Measurements from ENCODE around the gene CHIC2. TPM values are rescaled to one million over a fixed set of nuclear protein-coding genes. Genes with fewer than 3 reads are reported as not detected.
"Not testable (repeated sequence)": the region's sequence is repeated elsewhere in the genome, so short reads cannot be mapped to it uniquely, and the experiment has no call there.

Gene CHIC2
- total RNA-seq (2014; rRNA removed; shearing (Covaris generic)): 17.7 and 23.8 TPM in 2 replicates

DNA sequence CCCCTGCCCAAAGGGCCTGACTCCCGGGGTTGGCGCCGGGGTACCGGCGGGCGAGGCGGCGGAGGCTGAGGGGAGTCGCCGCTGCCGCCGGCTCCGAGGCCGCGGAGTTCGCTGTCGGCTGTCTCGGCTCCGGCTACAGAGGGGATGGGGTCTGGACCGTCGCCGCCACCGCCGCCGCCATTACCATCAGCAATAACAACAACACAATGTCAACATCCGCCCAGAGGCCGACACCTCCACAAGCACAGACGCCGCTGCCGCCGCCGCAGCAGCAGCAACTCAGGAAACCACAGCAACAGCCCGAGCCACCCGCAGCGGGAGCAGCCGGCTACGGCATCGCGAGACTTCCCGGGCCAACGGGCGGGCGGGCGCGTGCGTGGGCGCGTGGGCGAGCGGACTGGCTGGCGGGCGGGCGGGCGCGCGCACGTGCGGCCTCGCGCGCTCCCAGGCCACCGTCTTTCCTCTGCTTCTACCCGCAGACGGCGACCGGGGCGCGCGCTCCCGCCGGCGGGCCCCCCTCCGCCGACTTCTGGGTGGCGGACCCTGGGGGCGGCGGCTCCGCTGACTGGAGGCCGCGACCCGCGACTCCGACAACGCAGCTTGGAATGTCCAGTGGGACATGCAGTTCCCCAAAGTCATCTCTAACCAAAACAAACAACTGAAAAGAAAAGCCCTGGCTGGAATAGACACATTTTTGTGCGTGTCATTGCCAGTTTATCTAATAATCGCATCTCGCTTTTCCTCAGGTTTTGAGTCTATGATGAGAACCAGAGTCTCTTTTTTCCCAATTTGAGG is at the start of gene CHIC2:
CHIC2 (minus strand) TSS at position 289 of the 795 bp plus-strand sequence. CDS start 305 bp downstream, outside the sequence.
- DNase-seq (ENCODE audit: low spot score): peak; percentile 93

- not testable (repeated sequence) for DNase-seq (ENCODE audit: low spot score)
These were observed 48.8 kb upstream of the CHIC2 start for GRCh38 chr4:54113206-54113605.

DNA sequence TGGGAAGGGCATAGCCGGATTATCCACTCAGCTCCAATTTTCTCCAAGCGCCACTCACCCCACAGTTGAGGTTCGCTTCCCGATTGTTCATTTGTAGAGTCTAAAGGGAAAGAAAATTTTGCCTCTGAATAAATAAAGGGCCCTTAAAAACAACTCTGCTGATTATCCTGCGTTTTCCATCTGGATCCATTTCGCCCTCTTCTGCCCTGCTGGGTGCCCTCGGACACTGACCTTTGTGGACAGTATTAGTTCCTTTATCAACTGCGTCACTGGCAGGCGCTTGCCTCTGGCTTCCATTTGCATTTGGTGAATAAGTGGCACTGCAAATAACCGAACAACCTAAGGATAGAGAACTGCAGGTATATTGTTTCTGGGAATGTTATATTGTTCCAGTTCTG is 45.6 kb upstream of the CHIC2 start:
- DNase-seq (ENCODE audit: low spot score): no peak

DNA sequence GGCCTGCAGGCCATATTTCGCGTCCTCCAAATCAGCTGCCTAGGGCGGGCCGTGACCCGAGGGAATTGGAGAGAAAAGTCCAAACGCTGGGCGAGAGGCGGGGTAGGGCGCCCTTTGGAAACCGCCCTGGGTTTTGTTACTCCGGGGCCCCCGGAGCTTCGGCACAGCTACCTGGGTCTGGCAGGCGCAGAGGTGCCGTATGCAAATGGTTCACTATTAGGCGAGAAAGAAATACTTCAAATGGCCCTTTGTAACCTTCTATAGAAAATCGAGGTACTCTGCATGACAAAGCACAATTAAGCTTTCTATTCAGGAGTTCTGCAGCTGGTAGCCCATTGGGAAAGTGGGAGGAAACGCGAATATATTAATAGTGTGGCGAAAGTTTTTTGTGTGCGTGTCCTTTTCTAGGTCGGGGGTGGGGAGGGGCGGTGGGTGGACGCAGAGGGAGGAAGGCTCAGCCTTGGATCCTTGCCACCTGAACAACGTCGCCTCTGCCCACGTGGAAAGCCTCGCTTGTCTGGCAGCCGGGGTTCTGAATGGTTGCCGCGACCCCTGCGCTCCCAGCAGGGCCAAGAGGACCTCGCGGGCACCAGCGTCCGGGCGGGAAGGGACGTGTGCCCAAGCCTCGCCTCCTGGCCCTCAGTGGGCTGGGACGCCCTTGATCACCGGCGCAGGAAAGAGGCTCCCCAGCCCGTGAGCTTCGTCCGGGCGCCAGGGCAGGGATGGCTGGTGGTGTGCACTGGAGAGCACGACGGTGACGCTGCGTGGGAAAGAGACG is 45.0 kb upstream of the CHIC2 start:
- DNase-seq (ENCODE audit: low spot score): no peak

DNA sequence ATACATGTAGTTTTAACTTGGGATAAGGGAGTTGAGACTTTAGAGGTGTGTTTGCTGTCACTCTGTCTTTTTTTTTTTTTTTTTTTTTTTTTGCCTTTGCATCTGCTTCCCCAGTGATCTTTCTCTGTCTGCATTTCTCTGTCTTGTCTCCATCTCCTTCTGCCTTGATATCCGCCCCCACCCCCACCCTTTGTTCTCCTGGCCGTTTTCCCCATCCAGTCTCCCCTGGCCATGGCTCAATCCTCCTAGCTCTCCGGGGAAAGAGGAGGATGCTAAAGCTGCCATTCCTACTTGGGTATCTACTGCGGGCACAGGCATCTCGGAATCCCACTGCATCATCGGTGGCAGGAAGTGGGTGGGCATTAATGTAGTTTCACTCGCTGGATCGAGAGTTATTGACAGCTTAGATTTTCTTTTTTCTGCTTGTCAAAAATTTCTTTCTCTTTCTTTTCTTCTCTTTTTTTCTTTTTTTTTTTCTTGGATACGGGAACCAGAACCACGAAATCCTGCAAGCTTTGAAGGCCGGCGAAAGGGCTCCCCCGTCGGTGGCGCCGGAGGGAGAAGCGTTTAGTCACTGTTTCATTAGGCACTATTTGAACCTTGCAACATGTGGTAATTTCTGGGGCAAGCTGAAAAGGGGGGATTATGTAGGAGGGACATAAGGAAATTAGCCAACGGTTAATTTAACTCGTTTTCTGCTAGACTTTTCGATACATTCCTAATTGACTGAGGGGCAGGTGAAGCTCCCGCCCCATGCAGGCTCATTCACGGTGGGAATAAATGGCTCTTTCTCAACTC is 43.7 kb upstream of the CHIC2 start:
- no peak for DNase-seq (ENCODE audit: low spot score)

DNA sequence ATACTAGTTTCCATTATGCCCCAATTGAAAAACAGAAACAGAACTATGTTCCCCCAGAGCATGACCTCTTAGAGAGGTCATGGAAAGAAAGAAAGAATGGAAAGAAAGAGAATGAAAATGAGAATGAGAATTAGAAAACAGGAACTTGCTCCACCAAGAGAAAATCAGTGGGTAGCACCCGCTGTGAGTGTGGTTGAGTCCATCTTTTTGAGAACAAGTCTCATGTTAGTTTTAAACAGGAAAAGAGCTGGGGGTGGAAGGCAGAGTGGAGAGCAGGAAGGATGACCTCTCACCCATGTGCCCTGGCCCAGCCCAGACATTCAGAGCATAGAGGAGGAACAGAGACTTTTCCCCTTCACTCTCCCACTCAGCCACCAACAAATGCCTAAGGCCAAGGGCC is 40.5 kb upstream of the CHIC2 start:
- DNase-seq (ENCODE audit: low spot score): no peak

- no peak for DNase-seq (ENCODE audit: low spot score)
These were observed 38.8 kb upstream of the CHIC2 start for GRCh38 chr4:54103190-54103574.

DNA sequence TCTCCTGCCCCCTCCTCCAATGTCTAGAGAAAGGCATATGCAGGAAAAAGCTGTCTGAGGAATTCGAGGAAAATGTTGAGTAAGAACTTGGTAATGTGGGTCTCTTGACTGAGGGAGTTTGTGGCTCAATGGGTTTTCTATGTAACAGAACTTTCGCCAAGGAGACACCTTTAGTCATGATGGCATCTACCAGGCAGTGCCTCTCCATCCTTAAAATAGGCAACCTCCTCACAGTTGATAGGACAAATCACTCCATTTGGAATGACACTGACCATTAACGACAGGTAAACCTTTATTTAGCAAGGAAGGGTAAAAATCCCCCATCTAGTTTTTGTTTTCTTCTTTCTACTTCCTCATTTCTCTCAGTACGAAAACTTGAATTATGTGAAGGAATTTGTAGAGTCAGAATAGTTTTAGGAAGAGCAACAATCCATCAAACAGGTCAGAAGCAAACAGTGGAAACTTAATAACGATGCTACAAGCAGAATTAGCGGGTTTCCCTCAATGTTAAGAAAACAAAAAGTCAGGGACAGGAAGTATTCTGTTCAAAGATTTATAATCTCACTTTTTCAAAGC is 38.2 kb upstream of the CHIC2 start:
- no peak for DNase-seq (ENCODE audit: low spot score)

DNA sequence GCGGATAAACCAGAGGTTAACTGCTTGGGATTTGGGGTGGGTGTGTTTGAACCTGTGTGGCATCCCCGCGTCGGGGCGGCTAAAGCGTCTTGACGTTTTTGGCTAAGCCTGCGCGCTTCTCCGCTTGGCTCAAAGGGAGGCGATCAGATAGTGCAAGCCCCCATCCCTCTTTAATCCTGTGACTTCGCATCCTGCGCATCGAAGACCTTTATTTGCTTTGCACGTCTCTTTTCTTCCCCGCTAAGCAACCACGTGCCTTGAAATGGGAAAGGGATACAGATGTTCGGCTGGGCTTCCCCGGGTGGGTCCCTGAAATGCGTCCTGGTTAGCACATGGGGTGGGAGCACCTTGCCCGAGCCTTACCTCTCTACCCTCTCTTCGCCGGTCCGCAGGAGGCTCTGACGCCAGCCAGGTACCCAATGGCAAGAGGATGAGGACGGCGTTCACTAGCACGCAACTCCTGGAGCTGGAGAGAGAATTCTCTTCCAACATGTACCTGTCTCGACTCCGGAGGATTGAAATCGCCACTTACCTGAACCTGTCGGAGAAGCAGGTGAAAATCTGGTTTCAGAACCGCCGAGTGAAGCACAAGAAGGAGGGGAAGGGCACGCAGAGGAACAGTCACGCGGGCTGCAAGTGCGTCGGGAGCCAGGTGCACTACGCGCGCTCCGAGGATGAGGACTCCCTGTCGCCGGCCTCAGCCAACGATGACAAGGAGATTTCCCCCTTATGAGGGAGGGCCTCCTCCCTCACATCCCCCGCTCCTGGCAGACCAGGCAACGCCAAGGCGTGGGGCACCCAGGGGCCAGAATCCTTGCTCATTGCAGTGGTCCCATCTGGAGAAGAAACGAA is 37.0 kb upstream of the CHIC2 start:
- DNase-seq (ENCODE audit: low spot score): no peak

- no peak for DNase-seq (ENCODE audit: low spot score)
These were observed 36.3 kb upstream of the CHIC2 start for GRCh38 chr4:54100595-54101189.

- peak; percentile 12 for DNase-seq (ENCODE audit: low spot score)
These were observed 35.6 kb upstream of the CHIC2 start, which contains the start of gene GSX2 for GRCh38 chr4:54099748-54100574. Gene GSX2 (plus strand): TSS chr4:54100163. CDS start chr4:54100345, 182 bp downstream.

DNA sequence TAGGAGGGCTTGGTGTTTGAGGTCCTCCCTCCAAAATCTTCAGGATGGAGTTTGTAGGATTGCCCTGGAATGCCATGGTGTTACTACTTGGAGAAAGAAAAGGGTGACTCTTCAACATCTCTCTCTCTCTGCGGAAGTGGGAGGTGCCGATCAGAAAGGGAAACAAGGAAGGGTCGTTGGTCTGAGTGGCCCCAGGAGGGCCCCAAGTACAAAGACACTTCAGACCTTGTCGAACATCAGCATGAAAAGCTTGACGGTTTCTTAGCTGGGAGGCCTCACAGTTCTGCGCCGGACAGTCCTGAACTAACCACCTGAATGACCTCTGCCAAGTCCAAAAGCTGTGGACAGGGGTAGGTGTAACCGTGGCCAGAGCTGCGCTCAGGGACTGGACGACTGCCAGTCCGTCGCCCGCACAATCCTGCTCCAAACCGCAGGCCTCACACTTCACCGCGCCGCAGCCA is 34.9 kb upstream of the CHIC2 start:
- DNase-seq (ENCODE audit: low spot score): no peak

DNA sequence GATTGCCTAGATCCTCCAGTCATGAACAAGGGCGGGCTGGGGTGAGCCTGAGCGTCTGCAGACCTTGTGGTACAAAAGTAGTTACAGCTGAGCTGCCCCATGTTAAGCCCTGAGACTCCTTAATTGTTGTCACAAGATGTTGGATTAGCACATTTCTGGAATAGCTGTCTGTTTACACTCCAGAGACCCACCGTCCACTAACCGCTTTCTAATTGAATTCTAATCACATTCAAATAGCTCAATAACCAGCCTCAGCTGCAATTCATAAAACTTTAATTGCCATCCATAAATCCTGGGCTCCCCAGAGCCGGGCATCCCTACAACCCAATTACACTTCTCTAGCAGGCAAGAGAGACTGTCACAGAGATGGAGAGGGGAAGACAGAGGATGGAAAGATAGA is 34.0 kb upstream of the CHIC2 start:
- no peak for DNase-seq (ENCODE audit: low spot score)

- no peak for DNase-seq (ENCODE audit: low spot score)
These were observed 32.7 kb upstream of the CHIC2 start for GRCh38 chr4:54097152-54097551.

- DNase-seq (ENCODE audit: low spot score): no peak
These were observed 32.0 kb upstream of the CHIC2 start for GRCh38 chr4:54096295-54096962.

- DNase-seq (ENCODE audit: low spot score): no peak
These were observed 30.9 kb upstream of the CHIC2 start for GRCh38 chr4:54095110-54095825.

- no peak for DNase-seq (ENCODE audit: low spot score)
These were observed 30.0 kb upstream of the CHIC2 start for GRCh38 chr4:54094451-54094850.

All from H4 (cell line).